Effector memory CD4-positive, alpha-beta T cell (primary cell): Measurements from ENCODE around the gene PHACTR4.

Experiments
- DNase-seq, 3 donors: peaks; one replicate each; pipeline ENCODE4 v3.0.0-alpha.2; 2020
- H3K27ac ChIP-seq: 2 replicates; pipeline ENCODE4 v1.7.0; 2013; ENCODE audit warnings: mild to moderate bottlenecking, low read length, moderate library complexity; ENCODE audit not compliant: insufficient read depth, poor library complexity, severe bottlenecking
- H3K27me3 ChIP-seq: replicated peaks from 2 replicates; pipeline ENCODE4 v1.7.0; 2013; ENCODE audit warnings: mild to moderate bottlenecking, low read length; ENCODE audit not compliant: insufficient read depth, control insufficient read depth, poor library complexity, severe bottlenecking
- H3K36me3 ChIP-seq: 2 replicates; pipeline ENCODE4 v1.7.0; 2013; ENCODE audit warnings: mild to moderate bottlenecking, low read length, moderate library complexity; ENCODE audit not compliant: control insufficient read depth, insufficient read depth
- H3K4me1 ChIP-seq: 2 replicates; pipeline ENCODE4 v1.7.0; 2013; ENCODE audit warnings: low read length, mild to moderate bottlenecking; ENCODE audit not compliant: control insufficient read depth, insufficient read depth, poor library complexity, severe bottlenecking
- H3K4me3 ChIP-seq: 2 replicates; pipeline ENCODE4 v1.7.0; 2013; ENCODE audit warnings: low read length, low read depth, mild to moderate bottlenecking; ENCODE audit not compliant: insufficient read depth, poor library complexity, severe bottlenecking
- H3K9me3 ChIP-seq: 2 replicates; pipeline ENCODE4 v1.7.0; 2013; ENCODE audit warnings: mild to moderate bottlenecking, low read length, moderate library complexity; ENCODE audit not compliant: control insufficient read depth

The PHACTR4 gene

GRCh38 chr1:28392027-28392652 is 22.6 kb downstream of the PHACTR4 start:
- no peaks in the 10 kb centered on the region for H3K9me3 ChIP-seq
- no peak for DNase-seq
- no peaks in the 10 kb centered on the region for H3K27me3 ChIP-seq
- no peak overlapping the region for H3K27ac ChIP-seq
- H3K4me3 ChIP-seq: no peak overlapping the region
- H3K36me3 ChIP-seq: no peaks in the 10 kb centered on the region
- H3K4me1 ChIP-seq: no peaks in the 10 kb centered on the region

GRCh38 chr1:28394136-28394535 is 24.6 kb downstream of the PHACTR4 start:
- H3K9me3 ChIP-seq: no peaks in the 10 kb centered on the region

DNA sequence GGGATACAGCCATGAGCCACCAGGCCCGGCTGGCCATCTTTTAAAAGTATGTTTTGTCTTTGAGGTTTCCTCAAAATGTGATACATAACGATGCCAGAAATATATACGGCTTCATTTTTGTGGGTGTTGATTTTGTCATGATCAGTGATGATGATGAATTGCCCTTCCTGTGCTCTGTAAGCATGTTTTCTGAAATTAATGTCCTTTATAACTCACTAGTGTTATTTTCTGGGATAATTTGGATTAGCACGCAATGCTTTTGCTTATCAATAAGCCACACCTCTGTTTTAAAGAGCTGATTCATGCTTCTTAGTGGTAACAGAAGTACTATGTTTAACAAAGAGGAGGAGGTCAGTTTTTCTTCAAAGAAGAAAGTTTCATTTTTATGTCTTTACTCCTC is 25.6 kb downstream of the PHACTR4 start:
- no peak overlapping the region for H3K4me3 ChIP-seq
- H3K36me3 ChIP-seq: no peaks in the 10 kb centered on the region
- H3K9me3 ChIP-seq: no peaks in the 10 kb centered on the region
- H3K27me3 ChIP-seq: no peaks in the 10 kb centered on the region
- no peak overlapping the region for H3K27ac ChIP-seq
- H3K4me1 ChIP-seq: no peaks in the 10 kb centered on the region
- DNase-seq: no peak

More at GRCh38 chr1:28394136-28394535, 24.6 kb downstream of the PHACTR4 start:
- Histone ChIP-seq H3K4me1 (no peaks in the 10 kb centered on the region), H3K4me3 (no peak overlapping the region), H3K27ac (no peak overlapping the region), H3K36me3 (no peaks in the 10 kb centered on the region), H3K27me3 (no peaks in the 10 kb centered on the region)
- no peak for DNase-seq

- DNase-seq: no peak
- H3K9me3 ChIP-seq: no peaks in the 10 kb centered on the region
Observed at GRCh38 chr1:28401760-28402159, 32.2 kb downstream of the PHACTR4 start.

GRCh38 chr1:28409090-28409489 is 39.5 kb downstream of the PHACTR4 start:
- H3K4me1 ChIP-seq: no peaks in the 10 kb centered on the region
- DNase-seq: no peak
- no peaks in the 10 kb centered on the region for H3K27me3 ChIP-seq
- no peak overlapping the region for H3K4me3 ChIP-seq
- no peaks in the 10 kb centered on the region for H3K9me3 ChIP-seq
- no peak overlapping the region for H3K27ac ChIP-seq
- no peaks in the 10 kb centered on the region for H3K36me3 ChIP-seq

More at GRCh38 chr1:28401760-28402159, 32.2 kb downstream of the PHACTR4 start:
- no peaks in the 10 kb centered on the region for H3K27me3 ChIP-seq
- no peak overlapping the region for H3K4me3 ChIP-seq
- no peaks in the 10 kb centered on the region for H3K36me3 ChIP-seq
- no peak overlapping the region for H3K27ac ChIP-seq
- H3K4me1 ChIP-seq: no peaks in the 10 kb centered on the region

- Histone ChIP-seq H3K9me3 (no peaks in the 10 kb centered on the region), H3K4me1 (no peaks in the 10 kb centered on the region), H3K4me3 (no peak overlapping the region), H3K36me3 (no peaks in the 10 kb centered on the region), H3K27me3 (no peaks in the 10 kb centered on the region), H3K27ac (no peak overlapping the region)
- no peak for DNase-seq
Observed at GRCh38 chr1:28411656-28412055, 42.1 kb downstream of the PHACTR4 start.

DNA sequence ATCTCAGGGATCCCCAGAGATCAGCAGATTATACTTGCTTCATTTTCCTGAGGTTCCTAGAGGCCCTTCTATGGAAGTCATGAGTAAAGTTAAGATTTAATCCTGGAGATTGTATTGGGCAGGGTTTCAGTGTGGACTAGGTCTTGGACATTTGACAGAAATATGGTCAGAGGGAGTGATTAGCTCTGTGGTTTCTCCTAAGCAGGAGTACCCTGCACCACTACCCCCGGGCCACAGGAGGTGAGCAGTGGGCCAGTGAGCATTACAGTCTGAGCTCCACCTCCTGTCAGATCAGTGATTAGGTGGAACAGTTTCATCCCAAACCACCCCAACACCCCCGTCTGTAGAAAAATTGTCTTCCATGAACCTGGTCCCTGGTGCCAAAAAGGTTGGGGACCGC is 43.2 kb downstream of the PHACTR4 start:
- Histone ChIP-seq H3K4me3 (no peak overlapping the region), H3K4me1 (no peaks in the 10 kb centered on the region), H3K36me3 (no peaks in the 10 kb centered on the region), H3K27me3 (no peaks in the 10 kb centered on the region), H3K9me3 (no peaks in the 10 kb centered on the region), H3K27ac (no peak overlapping the region)
- no peak for DNase-seq

- no peaks in the 10 kb centered on the region for H3K9me3 ChIP-seq
- H3K27me3 ChIP-seq: no peaks in the 10 kb centered on the region
- no peaks in the 10 kb centered on the region for H3K4me1 ChIP-seq
- no peak overlapping the region for H3K27ac ChIP-seq
- H3K4me3 ChIP-seq: no peak overlapping the region
- no peak for DNase-seq
- no peaks in the 10 kb centered on the region for H3K36me3 ChIP-seq
Observed at GRCh38 chr1:28416509-28417194, 47.1 kb downstream of the PHACTR4 start.

DNA sequence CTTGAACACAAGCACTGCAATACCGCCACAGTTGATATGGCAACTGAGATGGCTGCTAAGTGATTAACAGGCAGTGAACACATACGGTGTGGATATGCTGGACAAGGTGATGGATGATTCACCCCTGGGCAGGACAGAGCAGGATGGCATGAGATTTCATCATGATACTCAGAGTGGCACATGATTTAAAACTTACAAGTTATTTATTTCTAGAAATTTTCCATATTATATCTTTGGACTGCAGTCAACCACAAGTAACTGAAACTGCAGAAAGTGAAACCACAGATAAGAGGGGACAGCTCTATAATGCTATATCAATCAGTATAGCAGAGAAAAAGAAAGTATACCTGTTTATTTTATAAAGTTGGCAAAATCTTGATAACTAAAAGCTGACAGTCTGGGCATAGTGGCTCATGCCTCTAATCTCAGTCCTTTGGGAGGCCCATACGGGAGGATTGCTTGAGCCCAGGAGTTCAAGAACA is 47.9 kb downstream of the PHACTR4 start:
- Histone ChIP-seq H3K4me3 (no peak overlapping the region), H3K36me3 (no peaks in the 10 kb centered on the region), H3K9me3 (no peaks in the 10 kb centered on the region), H3K27me3 (no peaks in the 10 kb centered on the region), H3K27ac (no peak overlapping the region), H3K4me1 (no peaks in the 10 kb centered on the region)
- DNase-seq: no peak

GRCh38 chr1:28417926-28418637 is 48.5 kb downstream of the PHACTR4 start:
- Histone ChIP-seq H3K27me3 (no peaks in the 10 kb centered on the region), H3K27ac (no peak overlapping the region), H3K9me3 (no peaks in the 10 kb centered on the region), H3K4me3 (no peak overlapping the region), H3K4me1 (no peaks in the 10 kb centered on the region), H3K36me3 (no peaks in the 10 kb centered on the region)
- DNase-seq: no peak
